ENCODE measurements around the gene TGM1. TPM values are rescaled to one million over a fixed set of nuclear protein-coding genes. Genes with fewer than 3 reads are reported as not detected.

The TGM1 gene
- total and polyA plus RNA-seq, 10 of the 15 experiments (the other 5 are each of a cell fraction or from before 2014, with no cell fraction given), result 0.05 to 5.9 (median 1.8) TPM

DNA sequence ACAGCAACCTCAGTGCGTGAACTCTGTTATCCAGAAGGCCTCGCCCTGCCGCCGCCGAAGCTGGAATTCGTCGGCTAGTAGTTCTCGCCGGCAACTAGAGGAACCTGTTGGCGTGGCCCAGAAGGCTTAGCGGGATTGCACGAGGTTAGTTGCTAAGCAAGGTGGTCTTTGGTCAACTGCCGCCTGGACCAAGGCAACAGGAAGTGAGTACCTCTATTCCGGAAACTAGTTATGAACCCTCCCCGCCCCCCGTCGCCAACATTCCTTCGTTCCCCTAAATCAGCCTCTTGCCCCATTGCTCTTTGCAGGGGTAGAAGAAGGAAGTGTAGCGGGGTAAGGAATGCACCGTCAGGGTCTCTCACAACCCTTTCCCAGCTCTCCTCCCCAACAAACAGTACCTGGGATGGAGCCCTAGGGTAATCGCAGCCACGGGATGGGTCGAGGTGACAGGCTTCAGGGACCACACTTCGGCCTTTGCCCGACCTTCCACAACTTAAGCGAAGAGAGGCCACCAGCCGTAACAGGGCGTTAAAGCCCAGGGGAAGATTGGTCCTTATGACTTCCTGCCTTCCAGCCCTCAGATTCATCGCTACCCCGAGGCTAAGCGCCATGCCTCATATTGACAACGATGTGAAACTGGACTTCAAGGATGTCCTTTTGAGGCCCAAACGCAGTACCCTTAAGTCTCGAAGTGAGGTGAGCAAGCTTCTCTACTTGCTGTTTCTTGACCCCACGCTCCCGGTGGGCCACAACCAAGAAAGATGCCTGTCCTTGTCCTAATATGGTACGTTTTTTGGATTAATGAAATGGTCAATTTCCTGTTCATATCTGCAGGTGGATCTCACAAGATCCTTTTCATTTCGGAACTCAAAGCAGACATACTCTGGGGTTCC, 30.1 kb downstream of the TGM1 start, which contains the start of gene GMPR2 (continued):
- peak; percentile 25; the same call in 1 of the 2 replicates for TF ChIP-seq ZNF592 (IDR thresholded peaks at IDR 0.05)
- peak; percentile 67; the same call in 1 of the 2 replicates for TF ChIP-seq ZNF207 (IDR thresholded peaks at IDR 0.05; ENCODE audit: borderline replicate concordance)
- no peak for TF ChIP-seq BACH1 (IDR thresholded peaks at IDR 0.05; ENCODE audit: borderline replicate concordance)
- no peak for TF ChIP-seq CHD1 (IDR thresholded peaks at IDR 0.05; ENCODE audit: low read depth, low read length)
- no peak for TF ChIP-seq WRNIP1 (IDR thresholded peaks at IDR 0.05; ENCODE audit: borderline replicate concordance, low read depth, low read length)
- peak; percentile 40 for TF ChIP-seq RELA (IDR thresholded peaks at IDR 0.05; ENCODE audit: borderline replicate concordance, partially characterized antibody)
- TF ChIP-seq, protein P1, sequence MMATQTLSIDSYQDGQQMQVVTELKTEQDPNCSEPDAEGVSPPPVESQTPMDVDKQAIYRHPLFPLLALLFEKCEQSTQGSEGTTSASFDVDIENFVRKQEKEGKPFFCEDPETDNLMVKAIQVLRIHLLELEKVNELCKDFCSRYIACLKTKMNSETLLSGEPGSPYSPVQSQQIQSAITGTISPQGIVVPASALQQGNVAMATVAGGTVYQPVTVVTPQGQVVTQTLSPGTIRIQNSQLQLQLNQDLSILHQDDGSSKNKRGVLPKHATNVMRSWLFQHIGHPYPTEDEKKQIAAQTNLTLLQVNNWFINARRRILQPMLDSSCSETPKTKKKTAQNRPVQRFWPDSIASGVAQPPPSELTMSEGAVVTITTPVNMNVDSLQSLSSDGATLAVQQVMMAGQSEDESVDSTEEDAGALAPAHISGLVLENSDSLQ (IDR thresholded peaks at IDR 0.05), result peak; percentile 15; the same call in 1 of the 2 replicates
- TF ChIP-seq ETV6 (conservative IDR thresholded peaks at IDR 0.05 in 1 of 2, IDR thresholded peaks at IDR 0.05 in 1 of 2; ENCODE audit: borderline replicate concordance in 1 of 2, low read depth in 1 of 2), result 0 out of 4 replicates have a peak, but pooled peaks of 1 of the 2 experiments have one; percentile 17
- TF ChIP-seq POLR2A (IDR thresholded peaks at IDR 0.05; ENCODE audit: low read depth, low read length), result peak; percentile 59
- TF ChIP-seq HDGF (IDR thresholded peaks at IDR 0.05), result peak; percentile 25; the same call in 1 of the 2 replicates
- no peak for TF ChIP-seq STAT3 (IDR thresholded peaks at IDR 0.05; ENCODE audit: low read depth, low read length)
- TF ChIP-seq MEF2A (IDR thresholded peaks at IDR 0.05; ENCODE audit: insufficient read depth, low read depth, low read length), result no peak
- peak; percentile 79 for TF ChIP-seq RFX5 (IDR thresholded peaks at IDR 0.05; ENCODE audit: low read depth, low read length)
- TF ChIP-seq TAF1 (IDR thresholded peaks at IDR 0.05; ENCODE audit: borderline replicate concordance, low read depth, low read length), result peak; percentile 82
- TF ChIP-seq ZNF217 (IDR thresholded peaks at IDR 0.05), result no peak
- TF ChIP-seq REST (IDR thresholded peaks at IDR 0.05; ENCODE audit: low read depth, low read length), result no peak
- TF ChIP-seq ATF7 (IDR thresholded peaks at IDR 0.05; ENCODE audit: low read depth), result 0 out of 2 replicates have a peak, but pooled peaks have one; percentile 44
- no peak for TF ChIP-seq ZNF622 (IDR thresholded peaks at IDR 0.05)
